Testis (tissue), 3 donors: ENCODE results near the gene GALNT14. TPM values are rescaled to one million over a fixed set of nuclear protein-coding genes. Genes with fewer than 3 reads are reported as not detected.

Experiments used
- DNase-seq: peaks from one replicate; pipeline ENCODE4 v3.0.0-alpha.2; 2019
- H3K27ac ChIP-seq, 2 donors: fragments of 200-600 bp; sonication (generic); one replicate each; pipeline ENCODE4 v1.5.1; 2019
- H3K27me3 ChIP-seq: fragments of 200-600 bp; sonication (generic); one replicate; pipeline ENCODE4 v1.5.1; 2019
- H3K36me3 ChIP-seq: fragments of 200-600 bp; sonication (generic); one replicate; pipeline ENCODE4 v1.5.1; 2017; ENCODE audit warnings: low read depth; ENCODE audit errors: missing control alignments
- H3K4me1 ChIP-seq: fragments of 200-600 bp; sonication (generic); one replicate; pipeline ENCODE4 v1.5.1; 2019
- H3K4me3 ChIP-seq, 2 donors: fragments of 200-600 bp; sonication (generic); one replicate each; pipeline ENCODE4 v1.5.1; 2017 to 2019
- H3K9me3 ChIP-seq: fragments of 200-600 bp; sonication (generic); one replicate; pipeline ENCODE4 v1.5.1; 2017
- POLR2A ChIP-seq: fragments of 450-650 bp; IDR thresholded peaks from one replicate; pipeline ENCODE4 v1.6.1; 2017; ENCODE audit warnings: antibody characterized with exemption, mild to moderate bottlenecking, moderate library complexity
- WGBS, 2 donors: methylation state at CpG; one replicate each; pipeline ENCODE4 v1.1.5; 2018; 5-methylcytosine and 5-hydroxymethylcytosine counted together
- intact Hi-C: fragments of 100-400 bp; cut with DNase I; formaldehyde crosslinking; loops from one replicate; pipeline ENCODE4 v1.15.1; 2023; ENCODE audit warnings: low total_unique reads
- polyA plus RNA-seq: library from polyadenylated mRNA; stranded (reverse); fragments of 350-450 nt; fragmentation: Illumina TruSeq; extraction: RNeasy Lipid Tissue Mini Kit (QIAGEN cat#74804); gene quantifications from one replicate; pipeline ENCODE4 v1.2.3, GENCODE V29; 2014; ENCODE audit warnings: low read depth, low replicate concordance; ENCODE audit not compliant: insufficient read depth
- total RNA-seq, 2 donors: library from RNA; depleted of rRNA; stranded (reverse); fragments of >200 nt; gene quantifications; one replicate each; pipeline ENCODE4 v1.2.3, GENCODE V29; 2016
- TF ChIP-seq, protein P1 (sequence below), 3 experiments: fragments of 450-650 bp in 2 of 3; fragments of 200-600 bp in 1 of 3; sonication (generic) in 1 of 3; IDR thresholded peaks; one replicate each; pipeline ENCODE4 v1.5.1; 2016 to 2019; ENCODE audit warnings: antibody characterized with exemption in 3 of 3, mild to moderate bottlenecking in 2 of 3, moderate library complexity in 1 of 3

GALNT14 gene
- total and polyA plus RNA-seq, 3 donors from 2014 or later: 6.9 to 31.5 (median 11.6) TPM

DNA sequence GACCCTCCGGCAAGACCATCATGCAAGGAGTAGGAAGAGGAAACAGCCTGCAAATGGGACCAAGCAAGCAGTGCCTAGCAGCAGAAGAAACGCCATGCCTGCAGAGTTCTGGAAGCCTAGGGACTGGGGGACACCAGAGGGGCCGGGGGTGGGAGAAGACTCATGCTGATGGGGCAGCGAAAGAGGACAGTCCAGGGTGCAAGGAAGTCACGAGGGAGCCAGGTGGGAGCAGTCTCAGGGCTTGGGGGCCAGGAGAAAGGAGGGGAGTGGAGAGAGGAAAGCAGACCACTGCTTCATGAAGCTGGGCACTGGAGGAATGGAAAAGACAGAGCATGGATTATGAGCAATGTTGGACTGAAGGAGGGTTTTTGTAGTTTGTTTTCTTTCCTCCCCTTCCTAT is 211.6 kb downstream of the GALNT14 start:
- H3K27ac ChIP-seq: no peak overlapping the region
- WGBS, 2 donors: 88 to 92% methylated on average over 5 of the region's 5 CpGs
- TF ChIP-seq, protein P1, sequence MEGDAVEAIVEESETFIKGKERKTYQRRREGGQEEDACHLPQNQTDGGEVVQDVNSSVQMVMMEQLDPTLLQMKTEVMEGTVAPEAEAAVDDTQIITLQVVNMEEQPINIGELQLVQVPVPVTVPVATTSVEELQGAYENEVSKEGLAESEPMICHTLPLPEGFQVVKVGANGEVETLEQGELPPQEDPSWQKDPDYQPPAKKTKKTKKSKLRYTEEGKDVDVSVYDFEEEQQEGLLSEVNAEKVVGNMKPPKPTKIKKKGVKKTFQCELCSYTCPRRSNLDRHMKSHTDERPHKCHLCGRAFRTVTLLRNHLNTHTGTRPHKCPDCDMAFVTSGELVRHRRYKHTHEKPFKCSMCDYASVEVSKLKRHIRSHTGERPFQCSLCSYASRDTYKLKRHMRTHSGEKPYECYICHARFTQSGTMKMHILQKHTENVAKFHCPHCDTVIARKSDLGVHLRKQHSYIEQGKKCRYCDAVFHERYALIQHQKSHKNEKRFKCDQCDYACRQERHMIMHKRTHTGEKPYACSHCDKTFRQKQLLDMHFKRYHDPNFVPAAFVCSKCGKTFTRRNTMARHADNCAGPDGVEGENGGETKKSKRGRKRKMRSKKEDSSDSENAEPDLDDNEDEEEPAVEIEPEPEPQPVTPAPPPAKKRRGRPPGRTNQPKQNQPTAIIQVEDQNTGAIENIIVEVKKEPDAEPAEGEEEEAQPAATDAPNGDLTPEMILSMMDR (IDR thresholded peaks at IDR 0.05): no peak
- TF ChIP-seq POLR2A: no peak
- no peaks in the 10 kb centered on the region for H3K4me1 ChIP-seq
- DNase-seq: no peak
- H3K36me3 ChIP-seq: no peaks in the 10 kb centered on the region
- intact Hi-C loops: no loop called here
- no peaks in the 10 kb centered on the region for H3K9me3 ChIP-seq
- H3K4me3 ChIP-seq: no peak overlapping the region
- no peaks in the 10 kb centered on the region for H3K27me3 ChIP-seq

DNA sequence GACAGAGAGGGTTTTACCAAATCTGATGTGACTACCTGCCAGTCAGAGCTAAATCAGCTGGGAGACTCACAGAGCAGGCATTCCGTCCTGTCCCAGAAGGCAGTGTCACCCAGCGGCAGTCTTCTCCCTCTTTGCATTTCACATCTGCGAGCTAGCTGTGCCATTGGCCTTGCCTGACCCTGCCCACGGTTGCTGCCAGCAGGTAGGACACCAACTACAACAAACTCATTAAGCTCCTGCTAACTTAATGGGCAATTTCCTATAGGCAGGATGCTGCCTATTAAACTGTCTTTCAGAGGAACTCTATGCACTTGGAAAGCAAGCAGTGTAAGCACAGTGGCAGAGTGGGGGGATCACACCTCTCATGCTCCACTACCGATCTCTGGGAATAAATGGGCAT is 214.6 kb downstream of the GALNT14 start:
- Histone ChIP-seq H3K4me1 (no peaks in the 10 kb centered on the region), H3K9me3 (no peaks in the 10 kb centered on the region), H3K36me3 (no peaks in the 10 kb centered on the region), H3K27ac (no peak overlapping the region), H3K27me3 (no peaks in the 10 kb centered on the region), H3K4me3 (no peak overlapping the region)
- TF ChIP-seq, protein P1 (IDR thresholded peaks at IDR 0.05): no peak
- TF ChIP-seq POLR2A: no peak
- intact Hi-C loops: no loop called here
- DNase-seq: no peak
- 76 to 88% methylated on average over 4 to 5 of the region's 5 CpGs for WGBS, 2 donors

DNA sequence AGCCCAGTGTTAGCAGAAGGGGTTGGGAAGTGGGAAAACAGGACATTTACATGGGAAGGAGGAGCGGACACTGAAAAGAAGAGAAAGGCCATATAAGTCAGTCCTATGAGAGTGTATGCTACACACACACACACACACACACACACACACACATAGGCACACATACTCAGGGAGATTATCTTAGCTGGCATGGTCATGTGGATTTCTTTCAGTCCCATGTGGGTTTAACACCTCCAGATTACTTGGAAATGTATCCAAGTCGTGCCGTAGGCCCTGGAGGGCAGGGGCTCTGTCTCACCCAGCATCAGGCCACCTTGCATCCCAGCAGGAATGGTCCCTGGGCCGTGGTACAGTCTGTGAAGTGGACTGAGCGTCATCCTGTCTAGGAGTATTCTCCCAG is 217.7 kb downstream of the GALNT14 start:
- no peak overlapping the region for H3K4me3 ChIP-seq
- H3K27me3 ChIP-seq: no peaks in the 10 kb centered on the region
- no peak overlapping the region for H3K27ac ChIP-seq
- no peaks in the 10 kb centered on the region for H3K9me3 ChIP-seq
- whole genome bisulfite sequencing, 2 donors: 84 to 90% methylated on average over 2 to 5 of the region's 5 CpGs
- no peak for DNase-seq
- no peaks in the 10 kb centered on the region for H3K36me3 ChIP-seq
- intact Hi-C loops: no loop called here
- no peak for TF ChIP-seq POLR2A
- TF ChIP-seq, protein P1 (IDR thresholded peaks at IDR 0.05): no peak
- no peaks in the 10 kb centered on the region for H3K4me1 ChIP-seq

DNA sequence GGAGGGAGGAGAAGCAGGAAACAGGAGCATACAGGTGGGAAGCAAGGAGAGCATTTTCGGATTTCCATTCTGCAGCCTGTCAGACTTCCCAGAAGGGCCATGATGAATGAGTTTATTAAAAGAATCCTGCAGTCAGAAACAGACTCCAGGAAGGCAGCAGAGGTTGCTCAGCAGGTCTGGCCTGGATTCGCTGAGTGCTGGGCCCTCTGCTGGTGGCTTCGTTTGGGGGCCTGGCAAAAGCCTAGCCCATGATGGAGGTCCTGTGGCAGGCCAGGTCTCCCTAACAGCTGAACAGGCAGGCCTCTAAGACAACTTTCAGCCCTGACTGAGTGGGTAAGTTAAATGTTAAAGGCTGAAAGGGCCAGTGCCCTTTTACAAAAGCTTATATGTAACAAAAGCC is 222.8 kb downstream of the GALNT14 start:
- H3K4me1 ChIP-seq: no peaks in the 10 kb centered on the region
- H3K27ac ChIP-seq: no peak overlapping the region
- H3K36me3 ChIP-seq: no peaks in the 10 kb centered on the region
- no peaks in the 10 kb centered on the region for H3K27me3 ChIP-seq
- no peak overlapping the region for H3K4me3 ChIP-seq
- DNase-seq: peak; percentile 55
- 63 to 64% methylated on average over 3 of the region's 3 CpGs for WGBS, 2 donors
- no peak for TF ChIP-seq POLR2A
- TF ChIP-seq, protein P1 (IDR thresholded peaks at IDR 0.05): peak in 1 of 3 experiments; percentile 9
- intact Hi-C loops: no loop called here
- H3K9me3 ChIP-seq: no peaks in the 10 kb centered on the region

DNA sequence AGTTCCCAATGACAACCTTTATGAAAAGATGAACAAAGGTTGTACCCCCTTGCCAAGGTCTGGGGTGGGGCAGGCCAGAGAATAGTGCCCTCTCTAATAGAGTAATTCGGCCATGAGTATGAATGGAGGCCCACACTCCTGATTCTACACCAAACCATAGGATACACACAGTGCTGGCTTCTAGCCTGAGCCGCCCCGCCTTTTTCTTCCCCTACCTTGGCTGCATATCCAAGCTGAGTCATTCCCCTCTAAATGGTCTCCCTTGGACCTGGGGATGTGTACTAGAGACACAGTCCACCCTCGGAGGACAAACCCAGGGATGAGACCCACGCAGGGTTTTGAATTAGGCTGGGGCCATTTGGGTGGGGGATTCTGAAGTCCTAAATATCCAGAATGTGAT is 223.8 kb downstream of the GALNT14 start:
- 90 to 93% methylated on average over 5 of the region's 5 CpGs for WGBS, 2 donors
- TF ChIP-seq POLR2A: no peak
- TF ChIP-seq, protein P1 (IDR thresholded peaks at IDR 0.05): no peak
- intact Hi-C loops: no loop called here
- Histone ChIP-seq H3K27me3 (no peaks in the 10 kb centered on the region), H3K4me1 (no peaks in the 10 kb centered on the region), H3K4me3 (no peak overlapping the region), H3K27ac (no peak overlapping the region), H3K36me3 (no peaks in the 10 kb centered on the region), H3K9me3 (no peaks in the 10 kb centered on the region)
- no peak for DNase-seq
